Tibial nerve (tissue), 4 donors: ENCODE measurements around the gene FAM124B. TPM values are rescaled to one million over a fixed set of nuclear protein-coding genes. Genes with fewer than 3 reads are reported as not detected.

ENCODE experiments used
- DNase-seq, 2 donors: peaks; one replicate each; pipeline ENCODE4 v3.0.0-alpha.2; 2019; ENCODE audit warnings: low spot score in 2 of 2
- H3K27ac ChIP-seq, 4 donors: fragments of 200-600 bp; sonication (generic) in 3 of 4; one replicate each; pipeline ENCODE4 v1.5.1; 2017 to 2019; ENCODE audit warnings: mild to moderate bottlenecking in 1 of 4
- H3K27me3 ChIP-seq, 2 donors: fragments of 200-600 bp; sonication (generic) in 1 of 2; one replicate each; pipeline versions ENCODE4 v1.5.1 to v1.6.0; 2017 to 2019
- H3K36me3 ChIP-seq, 3 donors: fragments of 200-600 bp; sonication (generic); one replicate each; pipeline ENCODE4 v1.5.1; 2018 to 2019
- H3K4me1 ChIP-seq, 4 donors: fragments of 200-600 bp; sonication (generic) in 3 of 4; one replicate each; pipeline ENCODE4 v1.5.1; 2017 to 2019
- H3K4me3 ChIP-seq, 4 donors: fragments of 200-600 bp; sonication (generic) in 3 of 4; one replicate each; pipeline ENCODE4 v1.5.1; 2017 to 2019; ENCODE audit warnings: mild to moderate bottlenecking in 1 of 4, moderate library complexity in 1 of 4
- H3K9me3 ChIP-seq, 4 donors: fragments of 200-600 bp; sonication (generic) in 3 of 4; one replicate each; pipeline ENCODE4 v1.5.1; 2017 to 2019
- CTCF ChIP-seq, 5 experiments: fragments of 200-600 bp in 3 of 5; fragments of 450-650 bp in 2 of 5; sonication (generic) in 3 of 5; IDR thresholded peaks; one replicate each; pipeline ENCODE4 v1.5.1; 2016 to 2019; ENCODE audit warnings: antibody characterized with exemption in 5 of 5, mild to moderate bottlenecking in 3 of 5, moderate library complexity in 2 of 5
- EP300 ChIP-seq, 2 donors: sonication (generic); formaldehyde crosslinking; IDR thresholded peaks; one replicate each; pipeline ENCODE4 v1.6.1; 2017; ENCODE audit warnings: antibody characterized with exemption in 2 of 2, mild to moderate bottlenecking in 1 of 2
- POLR2A ChIP-seq, 2 donors: fragments of 450-650 bp; IDR thresholded peaks; one replicate each; pipeline ENCODE4 v1.6.1; 2017; ENCODE audit warnings: antibody characterized with exemption in 2 of 2, mild to moderate bottlenecking in 2 of 2, moderate library complexity in 2 of 2
- WGBS, 2 donors: methylation state at CpG; one replicate each; pipeline ENCODE4 v1.1.5; 2018; 5-methylcytosine and 5-hydroxymethylcytosine counted together
- total RNA-seq, 4 donors: library from RNA; depleted of rRNA; stranded (reverse); fragments of >200 nt; gene quantifications; one replicate each; pipeline ENCODE4 v1.1.0, GENCODE V29; 2016

Gene FAM124B
- total RNA-seq, 4 donors from 2014 or later, result 0.84 to 12.3 (median 5.9) TPM

GRCh38 chr2:224434618-224435017 is 32.7 kb upstream of the FAM124B start:
- TF ChIP-seq CTCF (IDR thresholded peaks at IDR 0.05) (no peak), POLR2A (IDR thresholded peaks at IDR 0.05) (no peak), EP300 (IDR thresholded peaks at IDR 0.05) (no peak)
- DNase-seq, result no peak

GRCh38 chr2:224433442-224433841 is 31.5 kb upstream of the FAM124B start:
- H3K36me3 ChIP-seq, result no peaks in the 10 kb centered on the region
- H3K9me3 ChIP-seq, result peaks cover 0 to 9% (median 0%) of the 10 kb centered on the region in 4 donors
- TF ChIP-seq POLR2A (IDR thresholded peaks at IDR 0.05) (no peak), CTCF (IDR thresholded peaks at IDR 0.05) (no peak), EP300 (IDR thresholded peaks at IDR 0.05) (no peak)
- no peak overlapping the region for H3K4me3 ChIP-seq
- no peak for DNase-seq
- H3K4me1 ChIP-seq, result no peaks in the 10 kb centered on the region
- 55 to 62% methylated on average over 10 of the region's 10 CpGs for WGBS, 2 donors
- no peak overlapping the region for H3K27ac ChIP-seq
- H3K27me3 ChIP-seq, result no peaks in the 10 kb centered on the region

More at GRCh38 chr2:224434618-224435017, 32.7 kb upstream of the FAM124B start:
- no peak overlapping the region for H3K27ac ChIP-seq
- peaks cover 0 to 5% (median 0%) of the 10 kb centered on the region in 4 donors for H3K9me3 ChIP-seq
- H3K4me3 ChIP-seq, result no peak overlapping the region
- no peaks in the 10 kb centered on the region for H3K27me3 ChIP-seq
- H3K4me1 ChIP-seq, result no peaks in the 10 kb centered on the region
- no peaks in the 10 kb centered on the region for H3K36me3 ChIP-seq
- WGBS, 2 donors, result 78 to 88% methylated on average over 4 of the region's 4 CpGs

- WGBS, 2 donors, result 82 to 89% methylated on average over 6 of the region's 6 CpGs
Observed at GRCh38 chr2:224432003-224432579, 30.2 kb upstream of the FAM124B start.

GRCh38 chr2:224429441-224429810 is 27.5 kb upstream of the FAM124B start:
- Histone ChIP-seq H3K27ac (no peak overlapping the region), H3K36me3 (no peaks in the 10 kb centered on the region), H3K27me3 (no peaks in the 10 kb centered on the region), H3K4me1 (no peaks in the 10 kb centered on the region), H3K9me3 (peaks cover 0 to 9% (median 0%) of the 10 kb centered on the region in 4 donors), H3K4me3 (no peak overlapping the region)
- WGBS, 2 donors, result 48 to 51% methylated on average over 2 of the region's 2 CpGs
- TF ChIP-seq EP300 (IDR thresholded peaks at IDR 0.05), result no peak
- TF ChIP-seq POLR2A (IDR thresholded peaks at IDR 0.05), result no peak
- TF ChIP-seq CTCF (IDR thresholded peaks at IDR 0.05), result no peak
- DNase-seq, result no peak

More at GRCh38 chr2:224432003-224432579, 30.2 kb upstream of the FAM124B start:
- no peak for TF ChIP-seq POLR2A (IDR thresholded peaks at IDR 0.05)
- TF ChIP-seq CTCF (IDR thresholded peaks at IDR 0.05), result no peak
- TF ChIP-seq EP300 (IDR thresholded peaks at IDR 0.05), result no peak
- H3K4me3 ChIP-seq, result no peak overlapping the region
- peaks cover 0 to 9% (median 0%) of the 10 kb centered on the region in 4 donors for H3K9me3 ChIP-seq
- no peak for DNase-seq
- H3K27me3 ChIP-seq, result no peaks in the 10 kb centered on the region
- H3K4me1 ChIP-seq, result no peaks in the 10 kb centered on the region
- no peaks in the 10 kb centered on the region for H3K36me3 ChIP-seq
- no peak overlapping the region for H3K27ac ChIP-seq

- H3K9me3 ChIP-seq, result peaks cover 0 to 9% (median 0%) of the 10 kb centered on the region in 4 donors
- 67 to 82% methylated on average over 2 to 3 of the region's 3 CpGs for WGBS, 2 donors
- H3K4me1 ChIP-seq, result no peaks in the 10 kb centered on the region
- H3K27ac ChIP-seq, result no peak overlapping the region
- H3K36me3 ChIP-seq, result no peaks in the 10 kb centered on the region
- no peak overlapping the region for H3K4me3 ChIP-seq
- H3K27me3 ChIP-seq, result no peaks in the 10 kb centered on the region
- no peak for DNase-seq
- no peak for TF ChIP-seq CTCF (IDR thresholded peaks at IDR 0.05)
- TF ChIP-seq EP300 (IDR thresholded peaks at IDR 0.05), result no peak
- TF ChIP-seq POLR2A (IDR thresholded peaks at IDR 0.05), result no peak
Observed at GRCh38 chr2:224428787-224429440, 27.0 kb upstream of the FAM124B start.
